HL-60 (cell line): ENCODE measurements around the gene KMT2E.

Experiments used
- CTCF ChIP-seq: IDR thresholded peaks from one replicate; pipeline ENCODE4 v1.5.1; 2011; ENCODE audit warnings: low read length, control low read depth, inconsistent platforms; ENCODE audit not compliant: insufficient read depth
- GABPA ChIP-seq: IDR thresholded peaks from 2 replicates; pipeline ENCODE4 v1.6.1; 2012; ENCODE audit warnings: low read depth
- POLR2AphosphoS5 ChIP-seq: IDR thresholded peaks from 2 replicates; pipeline ENCODE4 v1.6.1; 2012; ENCODE audit warnings: low read depth
- REST ChIP-seq: IDR thresholded peaks from 2 replicates; pipeline ENCODE4 v1.6.1; 2012; ENCODE audit warnings: low read depth; ENCODE audit not compliant: insufficient replicate concordance
- SPI1 ChIP-seq: IDR thresholded peaks from 2 replicates; pipeline ENCODE4 v1.6.1; 2012; ENCODE audit warnings: low read depth, mild to moderate bottlenecking, borderline replicate concordance

- TF ChIP-seq CTCF (no peak), GABPA (no peak), REST (no peak), SPI1 (no peak), POLR2AphosphoS5 (no peak)
These were observed 20.7 kb upstream of the KMT2E start for GRCh38 chr7:104993217-104993862.
